DOHH2 (cell line): ENCODE results near the gene UBE2L6.

Experiments used
- EZH2phosphoT487 ChIP-seq: fragments of 200-600 bp; sonication (generic); IDR thresholded peaks from 2 replicates; pipeline ENCODE4 v1.6.1; 2017; ENCODE audit warnings: borderline replicate concordance, mild to moderate bottlenecking, antibody characterized with exemption, low read length, moderate library complexity, mixed read lengths
- TF ChIP-seq, protein P1 (sequence below): fragments of 200-600 bp; sonication (generic); IDR thresholded peaks from one replicate; pipeline ENCODE4 v1.5.1; 2014; ENCODE audit warnings: antibody characterized with exemption, mild to moderate bottlenecking, low read depth, low read length; ENCODE audit not compliant: poor library complexity, severe bottlenecking

DNA sequence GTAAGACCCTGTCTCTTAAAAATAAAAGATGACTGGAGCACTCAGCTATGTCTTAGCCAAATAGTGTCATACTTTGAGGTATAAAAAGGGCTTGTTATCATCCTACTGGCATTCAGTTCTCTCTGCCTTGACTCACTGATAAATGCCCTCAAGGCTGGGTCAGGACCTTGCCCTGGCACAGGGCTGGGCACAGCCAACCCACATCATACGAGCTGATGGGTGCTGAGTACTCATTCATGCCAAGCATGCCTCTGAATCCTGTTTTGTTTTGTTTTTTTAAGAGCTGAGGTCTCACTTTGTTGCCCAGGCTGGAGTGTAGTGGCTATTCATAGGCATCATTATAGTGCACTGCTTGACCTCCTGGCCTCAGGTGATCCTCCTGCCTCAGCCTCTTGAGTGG is 28.1 kb downstream of the UBE2L6 start:
- TF ChIP-seq, protein P1, sequence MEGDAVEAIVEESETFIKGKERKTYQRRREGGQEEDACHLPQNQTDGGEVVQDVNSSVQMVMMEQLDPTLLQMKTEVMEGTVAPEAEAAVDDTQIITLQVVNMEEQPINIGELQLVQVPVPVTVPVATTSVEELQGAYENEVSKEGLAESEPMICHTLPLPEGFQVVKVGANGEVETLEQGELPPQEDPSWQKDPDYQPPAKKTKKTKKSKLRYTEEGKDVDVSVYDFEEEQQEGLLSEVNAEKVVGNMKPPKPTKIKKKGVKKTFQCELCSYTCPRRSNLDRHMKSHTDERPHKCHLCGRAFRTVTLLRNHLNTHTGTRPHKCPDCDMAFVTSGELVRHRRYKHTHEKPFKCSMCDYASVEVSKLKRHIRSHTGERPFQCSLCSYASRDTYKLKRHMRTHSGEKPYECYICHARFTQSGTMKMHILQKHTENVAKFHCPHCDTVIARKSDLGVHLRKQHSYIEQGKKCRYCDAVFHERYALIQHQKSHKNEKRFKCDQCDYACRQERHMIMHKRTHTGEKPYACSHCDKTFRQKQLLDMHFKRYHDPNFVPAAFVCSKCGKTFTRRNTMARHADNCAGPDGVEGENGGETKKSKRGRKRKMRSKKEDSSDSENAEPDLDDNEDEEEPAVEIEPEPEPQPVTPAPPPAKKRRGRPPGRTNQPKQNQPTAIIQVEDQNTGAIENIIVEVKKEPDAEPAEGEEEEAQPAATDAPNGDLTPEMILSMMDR, result no peak
- TF ChIP-seq EZH2phosphoT487, result no peak
